GM19438 (cell line): ENCODE results near the gene ZNF554.
"Not testable (repeated sequence)": the region's sequence is repeated elsewhere in the genome, so short reads cannot be mapped to it uniquely, and the experiment has no call there.

Source experiments
- ATAC-seq: cut with Tn5 transposase; IDR thresholded peaks from one replicate; pipeline ENCODE4 v1.9.1; 2021; ENCODE audit warnings: low read depth; ENCODE audit not compliant: unreplicated experiment

The ZNF554 gene

DNA sequence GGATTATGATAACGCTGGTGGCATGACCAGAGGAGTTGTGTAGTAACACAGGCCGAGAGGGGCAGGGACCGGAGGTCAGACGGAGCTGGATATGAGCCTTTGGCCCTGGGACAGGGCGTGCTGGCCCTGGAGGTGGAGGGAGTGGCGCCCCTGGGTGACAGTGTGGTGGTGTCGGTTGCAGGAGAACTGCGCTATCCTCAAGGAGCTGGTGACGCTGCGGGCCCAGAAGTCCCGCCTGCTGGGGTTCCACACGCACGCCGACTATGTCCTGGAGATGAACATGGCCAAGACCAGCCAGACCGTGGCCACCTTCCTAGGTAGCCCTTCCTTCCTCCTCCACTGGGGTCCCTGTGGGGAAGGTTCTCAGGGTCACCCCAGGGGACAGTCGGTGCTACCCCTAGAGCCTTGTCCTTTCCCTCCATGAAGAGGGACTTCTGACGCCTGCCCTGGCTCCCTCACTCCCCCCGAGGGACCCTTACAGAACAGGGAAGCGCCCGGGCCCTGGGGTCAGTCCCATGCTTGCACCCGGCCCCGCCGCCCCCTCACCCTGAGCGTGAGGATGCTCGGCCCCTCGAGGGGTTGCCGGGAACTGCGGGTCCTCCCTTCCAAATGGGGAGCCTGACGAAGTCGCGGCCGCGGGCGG, 12.8 kb upstream of the ZNF554 start:
- ATAC-seq = no peak

DNA sequence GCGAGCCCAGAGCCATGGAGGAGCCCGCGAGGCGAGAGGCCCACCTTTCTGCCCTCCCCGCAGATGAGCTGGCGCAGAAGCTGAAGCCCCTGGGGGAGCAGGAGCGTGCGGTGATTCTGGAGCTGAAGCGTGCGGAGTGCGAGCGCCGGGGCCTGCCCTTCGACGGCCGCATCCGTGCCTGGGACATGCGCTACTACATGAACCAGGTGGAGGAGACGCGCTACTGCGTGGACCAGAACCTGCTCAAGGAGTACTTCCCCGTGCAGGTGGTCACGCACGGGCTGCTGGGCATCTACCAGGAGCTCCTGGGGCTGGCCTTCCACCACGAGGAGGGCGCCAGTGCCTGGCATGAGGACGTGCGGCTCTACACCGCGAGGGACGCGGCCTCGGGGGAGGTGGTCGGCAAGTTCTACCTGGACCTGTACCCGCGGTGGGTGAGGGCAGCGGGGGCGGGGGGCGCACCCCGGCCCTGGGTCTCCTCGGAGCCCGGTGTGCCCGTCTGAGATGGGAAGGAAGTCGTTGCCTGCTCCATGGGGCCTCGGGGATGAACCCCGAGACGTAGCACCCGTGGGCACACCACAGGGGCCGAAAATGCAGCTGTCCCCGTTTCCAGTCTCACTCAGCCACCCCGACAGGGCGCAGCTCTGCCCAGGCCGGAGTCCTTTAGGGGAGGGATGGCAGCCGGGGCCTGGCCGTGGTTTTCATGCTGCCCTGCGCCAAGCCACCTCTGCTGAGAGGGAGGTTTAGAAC, 12.1 kb upstream of the ZNF554 start:
- no peak for ATAC-seq

DNA sequence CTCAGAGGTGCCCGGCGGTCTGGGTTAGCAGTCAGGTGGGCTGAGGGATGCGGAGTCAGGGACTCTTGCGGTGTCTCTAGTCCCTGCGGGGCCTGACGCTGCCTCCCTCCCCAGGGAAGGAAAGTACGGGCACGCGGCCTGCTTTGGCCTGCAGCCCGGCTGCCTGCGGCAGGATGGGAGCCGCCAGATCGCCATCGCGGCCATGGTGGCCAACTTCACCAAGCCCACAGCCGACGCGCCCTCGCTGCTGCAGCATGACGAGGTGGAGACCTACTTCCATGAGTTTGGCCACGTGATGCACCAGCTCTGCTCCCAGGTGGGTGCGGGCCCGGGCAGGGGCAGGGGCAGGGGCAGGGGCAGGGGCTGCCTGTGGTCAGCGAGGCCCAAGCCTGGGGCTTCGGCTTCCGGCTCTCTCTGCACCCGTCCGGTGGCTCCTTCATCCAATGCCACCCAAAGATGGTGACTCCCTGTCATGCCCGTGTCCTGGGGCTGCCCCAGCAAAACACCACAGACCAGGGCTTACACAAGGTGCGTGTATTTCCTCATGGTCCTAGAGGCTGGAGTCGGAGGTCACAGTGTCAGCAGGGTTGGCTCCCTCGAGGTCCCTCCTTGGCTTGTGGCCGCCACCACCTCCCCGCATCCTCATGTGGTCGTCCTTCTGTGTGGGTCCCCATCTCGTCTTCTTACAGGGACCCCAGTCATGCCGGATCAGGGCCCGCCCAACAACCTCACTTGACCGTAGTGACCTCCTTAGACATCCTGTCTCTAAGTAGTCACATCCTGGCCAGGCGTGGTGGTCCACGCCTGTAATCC, 11.3 kb upstream of the ZNF554 start:
- no peak for ATAC-seq

GRCh38 chr19:2809387-2810140, 10.1 kb upstream of the ZNF554 start:
- ATAC-seq = no peak

DNA sequence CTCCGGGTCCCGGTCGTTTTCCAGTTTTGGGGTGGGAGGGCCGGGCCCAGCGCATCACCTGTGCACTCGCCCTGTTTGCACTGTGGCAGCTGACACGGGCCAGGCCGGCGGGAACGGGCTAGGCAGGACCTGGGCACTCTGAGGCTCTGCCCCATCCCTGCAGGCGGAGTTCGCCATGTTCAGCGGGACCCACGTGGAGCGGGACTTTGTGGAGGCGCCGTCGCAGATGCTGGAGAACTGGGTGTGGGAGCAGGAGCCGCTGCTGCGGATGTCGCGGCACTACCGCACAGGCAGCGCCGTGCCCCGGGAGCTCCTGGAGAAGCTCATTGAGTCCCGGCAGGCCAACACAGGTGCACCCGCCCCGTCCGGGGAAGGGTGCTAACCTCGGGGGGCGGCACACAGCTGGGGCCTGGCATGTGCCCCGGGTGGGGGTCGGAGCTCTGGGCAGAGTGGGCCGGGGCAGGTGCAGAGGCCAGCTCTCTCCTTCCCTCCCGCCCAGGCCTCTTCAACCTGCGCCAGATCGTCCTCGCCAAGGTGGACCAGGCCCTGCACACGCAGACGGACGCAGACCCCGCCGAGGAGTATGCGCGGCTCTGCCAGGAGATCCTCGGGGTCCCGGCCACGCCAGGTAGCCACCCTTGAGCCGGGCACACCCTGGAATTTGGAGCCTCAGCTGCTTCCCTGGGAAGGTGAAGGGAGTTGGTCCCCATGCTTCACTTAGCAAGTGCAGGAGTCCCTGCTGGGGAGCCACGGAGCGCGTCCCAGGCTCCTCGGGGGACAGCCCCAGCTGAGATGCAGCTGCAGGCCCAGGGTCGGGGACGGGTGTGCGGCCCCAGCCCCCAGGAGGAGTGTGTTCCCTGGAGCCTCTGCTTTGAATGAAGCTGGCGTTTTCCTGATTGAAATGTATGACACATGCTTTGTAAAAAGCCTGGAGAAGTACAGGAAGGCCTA, 9.3 kb upstream of the ZNF554 start:
- no peak for ATAC-seq

GRCh38 chr19:2811221-2811722, 8.4 kb upstream of the ZNF554 start:
- no peak for ATAC-seq

DNA sequence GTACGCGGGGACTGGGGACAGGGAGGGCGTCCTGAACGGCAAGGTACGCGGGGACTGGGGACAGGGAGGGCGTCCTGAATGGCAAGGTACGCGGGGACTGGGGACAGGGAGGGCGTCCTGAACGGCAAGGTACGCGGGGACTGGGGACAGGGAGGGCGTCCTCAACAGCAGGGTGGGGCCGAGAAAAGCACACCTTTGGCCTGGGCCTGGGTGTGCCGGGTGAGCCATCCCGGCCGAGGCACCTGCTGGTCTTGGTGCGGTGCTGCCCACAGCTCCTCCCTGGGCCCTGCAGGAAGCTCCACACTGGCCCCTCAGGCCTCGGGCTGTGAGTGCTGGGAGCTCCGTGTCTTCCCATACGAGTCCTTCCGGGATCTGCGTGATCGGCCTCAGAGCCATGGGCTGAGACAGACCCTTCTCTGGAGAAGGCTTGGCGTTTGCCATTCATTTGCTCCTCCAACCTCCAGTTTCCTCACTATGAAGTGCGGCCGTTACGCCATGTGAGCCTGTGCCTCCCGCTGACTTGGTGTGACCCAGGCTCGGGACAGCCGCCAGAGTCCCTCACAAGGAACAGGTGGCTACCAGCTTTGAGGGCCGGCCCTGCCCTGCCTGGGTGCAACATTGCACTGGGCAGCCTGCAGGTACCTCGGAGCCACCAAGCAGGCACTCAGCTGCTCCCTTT, 7.8 kb upstream of the ZNF554 start:
- ATAC-seq = no peak

DNA sequence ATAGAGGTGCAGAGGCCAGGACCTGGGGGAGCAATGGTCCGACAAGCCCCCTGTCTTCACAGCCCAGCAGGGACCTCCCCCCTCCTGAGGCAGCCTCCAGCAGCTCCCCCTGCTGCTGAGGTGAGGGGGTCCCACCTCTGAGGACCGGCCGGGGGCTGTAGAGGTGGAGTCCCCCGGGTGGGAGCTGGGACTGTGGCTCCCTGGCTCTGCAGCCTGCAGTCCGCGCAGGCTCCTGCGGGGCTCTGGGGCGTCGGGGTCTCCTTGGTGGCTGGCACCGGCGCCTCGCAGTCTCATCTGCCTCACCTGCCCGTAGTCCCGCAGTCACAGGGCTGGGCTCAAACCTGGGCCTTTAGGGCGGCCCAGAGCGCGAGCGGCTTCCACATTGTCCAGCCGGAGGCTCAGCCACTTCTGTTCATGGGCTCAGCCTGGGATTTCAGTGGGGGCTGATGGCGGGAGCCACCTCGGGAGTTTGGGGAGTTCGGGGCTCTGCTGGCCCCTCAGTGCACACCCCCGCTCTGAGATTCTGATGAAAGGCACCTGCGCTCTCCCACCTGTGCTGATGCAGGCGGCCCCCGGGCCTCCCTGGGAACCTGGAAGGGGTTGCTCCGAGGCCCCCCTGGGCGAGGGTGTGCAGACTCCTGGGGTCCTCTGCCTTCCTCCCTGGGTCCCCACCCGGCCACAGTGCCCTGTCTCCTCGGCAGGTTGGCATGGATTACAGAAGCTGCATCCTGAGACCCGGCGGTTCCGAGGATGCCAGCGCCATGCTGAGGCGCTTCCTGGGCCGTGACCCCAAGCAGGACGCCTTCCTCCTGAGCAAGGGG, 7.0 kb upstream of the ZNF554 start:
- ATAC-seq = no peak

GRCh38 chr19:2813235-2814160, 6.2 kb upstream of the ZNF554 start:
- ATAC-seq = no peak

GRCh38 chr19:2814426-2814825, 5.2 kb upstream of the ZNF554 start:
- ATAC-seq = no peak

- no peak for ATAC-seq
Observed at GRCh38 chr19:2815191-2815614, 4.5 kb upstream of the ZNF554 start.

DNA sequence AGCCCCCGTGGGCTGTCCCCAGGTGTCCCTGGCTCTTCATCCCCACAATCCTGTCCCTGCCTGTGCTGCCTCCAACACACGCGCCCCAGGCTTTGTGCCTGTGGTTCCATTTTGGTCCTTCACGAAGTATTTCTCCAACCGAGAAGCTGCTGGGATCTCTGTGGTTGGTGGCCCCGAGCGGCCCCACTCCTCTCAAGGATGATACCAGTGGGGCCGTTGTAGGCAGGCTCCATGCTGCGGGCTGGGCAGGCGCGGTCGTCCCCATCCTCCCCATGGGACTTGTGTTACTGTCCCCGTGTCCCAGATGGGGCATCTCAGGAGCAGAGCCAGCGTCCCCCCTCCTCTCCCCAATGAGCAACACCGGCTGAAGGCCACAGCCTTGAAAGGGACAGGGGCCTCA, 3.7 kb upstream of the ZNF554 start:
- ATAC-seq = no peak

- no peak for ATAC-seq
Observed at GRCh38 chr19:2816641-2817040, 3.0 kb upstream of the ZNF554 start.

DNA sequence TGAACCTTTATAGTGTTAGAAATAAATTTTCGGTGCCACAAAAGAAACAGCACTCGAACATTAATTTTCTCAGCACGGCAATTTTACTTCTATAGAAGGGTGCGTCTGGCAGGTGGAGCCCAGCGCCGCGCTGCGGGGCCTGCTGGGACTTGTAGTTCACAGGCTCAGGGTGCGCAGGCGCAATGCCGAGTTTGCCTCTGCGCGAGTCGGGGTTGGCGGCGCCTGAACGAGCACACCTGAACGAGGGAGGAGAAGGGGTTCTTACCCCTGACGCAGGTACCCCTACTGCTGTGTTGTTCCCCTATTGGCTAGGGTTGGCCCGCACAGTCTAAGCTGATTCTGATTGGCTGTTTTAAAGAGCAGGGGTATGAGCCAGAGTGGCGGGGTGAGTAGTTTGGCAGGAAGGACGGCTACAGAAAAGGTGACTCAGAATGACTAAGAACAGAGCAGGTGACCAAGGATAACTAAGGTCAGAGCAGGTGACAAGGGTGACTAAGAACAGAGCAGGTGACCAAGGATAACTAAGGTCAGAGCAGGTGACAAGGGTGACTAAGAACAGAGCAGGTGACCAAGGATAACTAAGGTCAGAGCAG, 2.3 kb upstream of the ZNF554 start:
- ATAC-seq = not testable (repeated sequence)

DNA sequence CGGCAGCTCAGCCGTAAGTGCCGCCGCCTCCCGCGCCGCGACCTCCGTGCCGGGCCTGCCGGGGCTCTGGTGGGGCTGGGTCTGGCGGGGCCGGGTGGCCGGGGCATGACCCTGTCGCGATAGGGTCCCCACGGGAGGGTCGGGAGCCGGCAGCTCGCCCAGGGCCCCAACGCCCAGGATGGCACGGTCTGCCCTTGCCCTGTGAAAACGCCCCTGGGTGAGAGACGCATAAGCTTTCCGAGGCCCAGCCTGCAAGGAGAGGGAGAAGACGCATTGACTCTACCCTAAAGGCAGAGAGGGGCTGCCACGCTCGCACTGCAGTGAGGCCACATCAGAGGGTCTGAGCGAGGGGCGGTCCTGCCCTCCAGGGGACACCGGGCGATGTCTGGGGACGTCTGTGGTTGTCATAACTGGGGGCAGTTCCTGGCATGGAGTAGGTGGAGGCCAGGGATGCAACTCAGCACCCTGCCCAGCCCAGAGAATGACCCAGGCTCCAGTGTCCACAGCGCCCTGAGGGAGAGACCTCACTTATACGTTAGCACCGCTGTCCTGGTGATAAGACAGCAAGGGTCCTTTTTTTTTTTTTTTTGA, 539 bp downstream of the ZNF554 start:
- no peak for ATAC-seq

DNA sequence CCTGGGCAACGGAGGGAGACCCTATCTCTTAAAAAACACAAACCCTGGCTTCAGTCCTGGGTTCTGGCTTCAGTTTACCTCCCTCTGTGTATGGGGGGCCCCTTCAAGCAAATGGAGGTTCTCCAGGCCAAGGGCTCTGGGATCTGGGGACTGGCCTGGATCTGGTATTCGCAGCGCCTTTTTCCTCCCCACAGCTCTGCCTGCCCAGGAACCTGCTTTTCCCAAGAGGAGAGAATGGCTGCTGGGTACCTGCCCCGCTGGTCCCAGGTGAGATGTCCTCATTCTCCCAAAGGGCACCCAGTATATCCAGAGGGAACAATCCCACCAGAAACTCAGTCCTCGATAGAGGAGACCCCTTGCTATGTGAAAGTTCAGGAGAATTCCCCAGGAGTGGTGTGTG, 3.2 kb downstream of the ZNF554 start:
- no peak for ATAC-seq
